ENCODE data around the gene ITPRIPL2. TPM values are rescaled to one million over a fixed set of nuclear protein-coding genes. Genes with fewer than 3 reads are reported as not detected.

The ITPRIPL2 gene
- total and polyA plus RNA-seq, 2 of the 13 experiments (the other 11 are each of a cell fraction or from before 2014, with no cell fraction given), result 5.9 to 12.6 TPM

DNA sequence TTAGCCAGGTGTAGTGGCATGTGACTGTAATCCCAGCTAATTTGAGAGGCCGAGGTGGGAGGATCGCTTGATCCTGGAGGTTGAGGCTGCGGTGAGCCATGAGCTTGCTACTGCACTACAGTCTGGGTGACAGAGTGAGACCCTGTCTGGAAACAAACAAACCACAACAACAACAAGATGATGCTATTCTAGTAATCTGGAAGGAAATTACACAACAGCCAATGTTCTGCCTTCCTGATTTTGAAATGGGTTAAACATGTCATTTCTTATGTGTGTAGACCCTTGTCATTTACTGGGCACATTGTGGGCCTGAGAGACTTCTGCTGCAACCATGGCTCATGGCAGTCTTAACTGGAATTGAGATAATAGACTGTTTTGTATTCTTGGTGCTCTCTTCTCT, 40.4 kb upstream of the ITPRIPL2 start (continued):
- no peak for TF ChIP-seq SRSF1 (optimal IDR thresholded peaks at IDR 0.05; ENCODE audit: low read depth, low read length)
- no peak for TF ChIP-seq SAFB2 (CRISPR knock-in tag; IDR thresholded peaks at IDR 0.05; ENCODE audit: borderline replicate concordance, low read depth)
- no peak for TF ChIP-seq TSC22D2 (CRISPR knock-in tag; IDR thresholded peaks at IDR 0.05; ENCODE audit: borderline replicate concordance)
- TF ChIP-seq ZNF672 (CRISPR knock-in tag; IDR thresholded peaks at IDR 0.05), result no peak
- TF ChIP-seq HCFC1 (IDR thresholded peaks at IDR 0.05; ENCODE audit: low read depth, low read length), result no peak
- no peak for TF ChIP-seq RBM39 (IDR thresholded peaks at IDR 0.05; ENCODE audit: low read depth, low read length, poor library complexity, severe bottlenecking)

DNA sequence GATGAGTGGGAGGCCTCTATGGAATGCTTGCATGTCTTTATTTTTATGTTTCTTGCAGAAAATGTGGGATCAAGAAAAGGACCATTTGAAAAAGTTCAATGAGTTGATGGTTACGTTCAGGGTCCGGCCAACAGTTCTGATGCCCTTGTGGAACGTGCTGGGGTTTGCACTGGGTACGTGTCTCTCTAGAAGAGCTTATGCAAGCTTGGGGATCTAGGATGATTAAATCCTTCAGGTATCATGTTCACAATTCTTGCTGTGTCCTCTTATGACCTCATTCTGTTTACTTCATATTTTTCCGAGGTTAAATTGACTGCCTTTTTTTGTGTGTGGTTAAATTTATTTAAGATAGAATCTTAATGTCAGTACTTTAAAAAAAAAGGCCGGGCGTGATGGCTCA, 39.9 kb upstream of the ITPRIPL2 start:
- CTCF ChIA-PET (ENCODE audit: low intra/inter-chr PET ratio, low total read pairs), result interaction anchor here (6.5 kb wide), 1 partner anchor 92 kb away, joined by 172 read pairs; the partner anchor contains the start of gene TMC7
- Histone ChIP-seq H4K20me1 (ENCODE audit: insufficient read depth, low read length) (no peaks in the 10 kb centered on the region), H3K79me2 (ENCODE audit: insufficient read depth, low read length) (peaks cover 3% of the 10 kb centered on the region), H3K4me2 (ENCODE audit: low read depth, low read length) (no peak overlapping the region), H3K27ac (ENCODE audit: extremely low read length, insufficient read depth, low read length) (no peak overlapping the region), H3K4me1 (ENCODE audit: insufficient read depth, low read length) (peaks cover 10% of the 10 kb centered on the region), H3K9ac (ENCODE audit: insufficient read depth, low read depth, low read length) (no peak overlapping the region), H3K9me3 (ENCODE audit: low read length) (no peaks in the 10 kb centered on the region), H3K36me3 (replicated peaks in 1 of 2; ENCODE audit: control insufficient read depth in 1 of 2, insufficient read depth in 2 of 2, low read length in 2 of 2) (peaks cover 25 to 47% of the 10 kb centered on the region in 2 experiments), H2AFZ (ENCODE audit: low read length) (no peak overlapping the region), H3K27me3 (ENCODE audit: control insufficient read depth in 1 of 2, insufficient read depth in 2 of 2, low read length in 2 of 2) (no peaks in the 10 kb centered on the region), H3K4me3 (replicated peaks in 1 of 3; ENCODE audit: insufficient read depth in 1 of 3, low read depth in 2 of 3, low read length in 3 of 3) (no peak overlapping the region)
- DNase-seq (ENCODE audit: low spot score) (no peak), FAIRE-seq (no peak), ATAC-seq (no peak)
- in situ Hi-C loops (cut with HindIII; ENCODE audit: extremely low pct_ligation_motif_present, low pct_unique_long_range_greater_than_20kb), result loop anchor here (5.0 kb wide), 1 partner anchor 92 kb away; the partner anchor contains the start of gene TMC7
- intact Hi-C loops (cut with micrococcal nuclease; ENCODE audit: unreplicated experiment), result no loop called here
- POLR2A ChIA-PET, result interaction anchor here (1.4 kb wide), 1 partner anchor 35 kb away, joined by 3 read pairs; no protein-coding TSS in a partner anchor
- WGBS (ENCODE audit: low lambda C conversion rate), result 83% methylated on average over 7 of the region's 7 CpGs
- TF ChIP-seq NBN (conservative IDR thresholded peaks at IDR 0.05), result no peak
- no peak for TF ChIP-seq HOXD1 (CRISPR knock-in tag; IDR thresholded peaks at IDR 0.05)
- TF ChIP-seq RFX3 (CRISPR knock-in tag; IDR thresholded peaks at IDR 0.05), result no peak
- TF ChIP-seq, protein P1, sequence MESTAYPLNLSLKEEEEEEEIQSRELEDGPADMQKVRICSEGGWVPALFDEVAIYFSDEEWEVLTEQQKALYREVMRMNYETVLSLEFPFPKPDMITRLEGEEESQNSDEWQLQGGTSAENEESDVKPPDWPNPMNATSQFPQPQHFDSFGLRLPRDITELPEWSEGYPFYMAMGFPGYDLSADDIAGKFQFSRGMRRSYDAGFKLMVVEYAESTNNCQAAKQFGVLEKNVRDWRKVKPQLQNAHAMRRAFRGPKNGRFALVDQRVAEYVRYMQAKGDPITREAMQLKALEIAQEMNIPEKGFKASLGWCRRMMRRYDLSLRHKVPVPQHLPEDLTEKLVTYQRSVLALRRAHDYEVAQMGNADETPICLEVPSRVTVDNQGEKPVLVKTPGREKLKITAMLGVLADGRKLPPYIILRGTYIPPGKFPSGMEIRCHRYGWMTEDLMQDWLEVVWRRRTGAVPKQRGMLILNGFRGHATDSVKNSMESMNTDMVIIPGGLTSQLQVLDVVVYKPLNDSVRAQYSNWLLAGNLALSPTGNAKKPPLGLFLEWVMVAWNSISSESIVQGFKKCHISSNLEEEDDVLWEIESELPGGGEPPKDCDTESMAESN (CRISPR knock-in tag; conservative IDR thresholded peaks at IDR 0.05), result no peak
- TF ChIP-seq HOXA3 (CRISPR knock-in tag; IDR thresholded peaks at IDR 0.05), result no peak
- TF ChIP-seq, protein P2, sequence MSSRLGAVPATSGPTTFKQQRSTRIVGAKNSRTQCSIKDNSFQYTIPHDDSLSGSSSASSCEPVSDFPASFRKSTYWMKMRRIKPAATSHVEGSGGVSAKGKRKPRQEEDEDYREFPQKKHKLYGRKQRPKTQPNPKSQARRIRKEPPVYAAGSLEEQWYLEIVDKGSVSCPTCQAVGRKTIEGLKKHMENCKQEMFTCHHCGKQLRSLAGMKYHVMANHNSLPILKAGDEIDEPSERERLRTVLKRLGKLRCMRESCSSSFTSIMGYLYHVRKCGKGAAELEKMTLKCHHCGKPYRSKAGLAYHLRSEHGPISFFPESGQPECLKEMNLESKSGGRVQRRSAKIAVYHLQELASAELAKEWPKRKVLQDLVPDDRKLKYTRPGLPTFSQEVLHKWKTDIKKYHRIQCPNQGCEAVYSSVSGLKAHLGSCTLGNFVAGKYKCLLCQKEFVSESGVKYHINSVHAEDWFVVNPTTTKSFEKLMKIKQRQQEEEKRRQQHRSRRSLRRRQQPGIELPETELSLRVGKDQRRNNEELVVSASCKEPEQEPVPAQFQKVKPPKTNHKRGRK (CRISPR knock-in tag; IDR thresholded peaks at IDR 0.05), result no peak
- TF ChIP-seq ZKSCAN8 (CRISPR knock-in tag; IDR thresholded peaks at IDR 0.05; ENCODE audit: borderline replicate concordance), result no peak
- no TSS peak for BruUV-seq (replicated peaks)

Measured in HepG2 (cell line).